OCI-LY1 (cell line): Measurements from ENCODE around the gene GPR143.

Experiments used
- CTCF ChIP-seq: fragments of 200-600 bp; sonication (generic), shearing (Covaris generic); IDR thresholded peaks from 2 replicates; pipeline ENCODE4 v1.5.1; 2017; ENCODE audit warnings: mild to moderate bottlenecking, antibody characterized with exemption, low read length, moderate library complexity, mixed read lengths
- EZH2 ChIP-seq: fragments of 200-600 bp; sonication (generic), shearing (Covaris generic); IDR thresholded peaks from 2 replicates; pipeline ENCODE4 v1.8.0; 2017; ENCODE audit warnings: borderline replicate concordance, mixed run types, mild to moderate bottlenecking, antibody characterized with exemption, low read length, moderate library complexity, mixed read lengths

- TF ChIP-seq CTCF (no peak), EZH2 (no peak)
These were observed 7.5 kb downstream of the GPR143 start for GRCh38 chrX:9758021-9758638.
